22Rv1 (cell line): ENCODE measurements around the gene THRSP.

Experiments used
- H3K27ac ChIP-seq: fragments of 450-650 bp; 2 replicates; pipeline ENCODE4 v1.5.1; 2017
- CTCF ChIP-seq: fragments of 450-650 bp; IDR thresholded peaks from 2 replicates; pipeline ENCODE4 v1.5.1; 2017; ENCODE audit warnings: mild to moderate bottlenecking
- ZFX ChIP-seq: fragments of 450-650 bp; IDR thresholded peaks from 2 replicates; pipeline ENCODE4 v1.6.1; 2017; ENCODE audit warnings: antibody characterized with exemption, borderline replicate concordance

THRSP gene

GRCh38 chr11:78041843-78042440 is 21.7 kb upstream of the THRSP start:
- H3K27ac ChIP-seq = no peak overlapping the region

GRCh38 chr11:78044706-78045105 is 19.0 kb upstream of the THRSP start:
- TF ChIP-seq ZFX (no peak), CTCF (no peak)
- no peak overlapping the region for H3K27ac ChIP-seq

More at GRCh38 chr11:78041843-78042440, 21.7 kb upstream of the THRSP start:
- TF ChIP-seq CTCF (no peak), ZFX (no peak)

GRCh38 chr11:78045851-78046485 is 17.7 kb upstream of the THRSP start:
- no peak overlapping the region for H3K27ac ChIP-seq
- no peak for TF ChIP-seq ZFX
- peak; percentile 99 for TF ChIP-seq CTCF

GRCh38 chr11:78046486-78046854 is 17.2 kb upstream of the THRSP start:
- TF ChIP-seq CTCF (peak; percentile 70), ZFX (no peak)
- no peak overlapping the region for H3K27ac ChIP-seq

- H3K27ac ChIP-seq = no peak overlapping the region
- TF ChIP-seq CTCF (no peak), ZFX (no peak)
Measured at GRCh38 chr11:78048561-78048960, 15.1 kb upstream of the THRSP start.

GRCh38 chr11:78049348-78049747 is 14.3 kb upstream of the THRSP start:
- TF ChIP-seq ZFX (no peak), CTCF (no peak)
- no peak overlapping the region for H3K27ac ChIP-seq

- H3K27ac ChIP-seq = no peak overlapping the region
Measured at GRCh38 chr11:78050964-78051831, 12.5 kb upstream of the THRSP start.

More at GRCh38 chr11:78050964-78051831, 12.5 kb upstream of the THRSP start:
- no peak for TF ChIP-seq ZFX
- TF ChIP-seq CTCF = no peak
